Stimulated activated effector memory CD8-positive, alpha-beta T cell treated with anti-CD3 and anti-CD28 coated beads, Interleukin-12 subunit alpha, Interleukin-12 subunit beta, amount 100 ng/mL, for 72 hours (primary cell): ENCODE results near the gene GADD45B.
"Not testable (repeated sequence)": the region's sequence is repeated elsewhere in the genome, so short reads cannot be mapped to it uniquely, and the experiment has no call there.

Source experiments
- ATAC-seq: fragments of 150-1000 bp; cut with Tn5 transposase; 2 replicates; pipeline ENCODE4 v1.10.0; 2021
- DNase-seq, 2 donors: peaks; one replicate each; pipeline ENCODE4 v3.0.0; 2021 to 2022; ENCODE audit warnings: low spot score in 2 of 2
- H3K27ac Mint-ChIP-seq: one replicate; pipeline ENCODE4 v1.8.0; 2022; ENCODE audit warnings: mild to moderate bottlenecking, mixed read lengths
- H3K36me3 Mint-ChIP-seq: one replicate; pipeline ENCODE4 v1.8.0; 2022; ENCODE audit warnings: mild to moderate bottlenecking, mixed read lengths
- H3K4me1 Mint-ChIP-seq: one replicate; pipeline ENCODE4 v1.8.0; 2022; ENCODE audit warnings: mixed read lengths
- H3K4me3 Mint-ChIP-seq: one replicate; pipeline ENCODE4 v1.8.0; 2022; ENCODE audit warnings: mild to moderate bottlenecking, mixed read lengths
- H3K9me3 Mint-ChIP-seq: one replicate; pipeline ENCODE4 v1.8.0; 2022; ENCODE audit warnings: mixed read lengths

The GADD45B gene

GRCh38 chr19:2487090-2487489, 11.2 kb downstream of the GADD45B start:
- H3K4me3 Mint-ChIP-seq, result no peak overlapping the region
- no peak overlapping the region for H3K27ac Mint-ChIP-seq

DNA sequence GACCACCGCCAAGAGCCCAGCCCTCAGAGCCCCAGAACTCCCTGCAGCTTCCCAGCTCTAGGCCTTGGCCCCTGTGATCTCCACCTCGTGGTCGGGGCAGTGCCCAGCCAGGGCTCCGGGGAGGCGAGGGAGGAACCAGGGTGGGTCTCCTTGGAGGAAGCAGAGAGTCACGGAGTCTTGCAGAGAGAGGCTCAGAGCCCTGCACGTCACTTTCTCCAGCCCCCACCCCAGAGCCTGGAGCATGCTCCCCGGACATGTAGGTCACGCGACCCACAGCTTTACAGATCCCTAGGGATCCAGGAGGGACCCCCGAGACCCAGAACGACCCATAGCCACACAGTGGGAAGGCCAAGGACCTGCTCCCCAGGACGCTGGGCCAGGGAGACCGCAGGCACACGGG, 11.9 kb downstream of the GADD45B start:
- peaks cover 5% of the 10 kb centered on the region for H3K36me3 Mint-ChIP-seq
- ATAC-seq (no peak), DNase-seq (no peak)
- no peak overlapping the region for H3K4me3 Mint-ChIP-seq
- no peak overlapping the region for H3K27ac Mint-ChIP-seq
- H3K4me1 Mint-ChIP-seq, result peaks cover 17% of the 10 kb centered on the region
- H3K9me3 Mint-ChIP-seq, result peaks cover 5% of the 10 kb centered on the region

More at GRCh38 chr19:2487090-2487489, 11.2 kb downstream of the GADD45B start:
- Mint-ChIP-seq H3K9me3 (peaks cover 5% of the 10 kb centered on the region), H3K36me3 (peaks cover 5% of the 10 kb centered on the region), H3K4me1 (peaks cover 13% of the 10 kb centered on the region)
- ATAC-seq (no peak), DNase-seq (no peak)

DNA sequence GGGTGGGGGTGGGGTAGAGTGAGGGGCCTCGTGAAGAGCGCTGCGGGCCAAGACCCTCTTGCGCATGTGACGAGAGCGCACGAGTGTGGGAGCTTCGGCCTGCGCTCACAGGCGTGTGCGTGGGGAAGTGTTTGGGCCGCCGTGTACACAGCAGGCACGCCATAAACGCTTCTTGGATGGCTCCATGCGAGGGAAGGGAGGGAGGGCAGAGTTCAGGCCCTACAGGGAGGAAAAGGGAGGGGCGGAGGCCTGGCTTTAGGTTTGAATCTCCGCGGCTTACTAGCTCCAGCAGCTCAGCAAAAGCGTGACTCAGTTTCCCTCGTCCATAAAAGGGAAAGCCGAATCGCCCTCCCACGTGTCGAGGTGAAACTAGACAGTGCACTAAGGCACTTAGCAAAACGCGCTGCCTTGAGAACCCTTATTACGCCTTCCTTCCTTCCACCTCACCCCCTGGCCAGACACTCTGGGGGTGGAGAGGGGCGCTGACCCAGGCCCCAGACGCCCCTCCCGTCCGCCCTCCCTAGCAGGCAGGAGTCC, 12.5 kb downstream of the GADD45B start:
- Mint-ChIP-seq H3K36me3 (peaks cover 5% of the 10 kb centered on the region), H3K4me3 (peak overlapping the region; percentile 66), H3K4me1 (peaks cover 19% of the 10 kb centered on the region), H3K9me3 (peaks cover 5% of the 10 kb centered on the region), H3K27ac (no peak overlapping the region)
- ATAC-seq (peak; percentile 44), DNase-seq (no peak)

DNA sequence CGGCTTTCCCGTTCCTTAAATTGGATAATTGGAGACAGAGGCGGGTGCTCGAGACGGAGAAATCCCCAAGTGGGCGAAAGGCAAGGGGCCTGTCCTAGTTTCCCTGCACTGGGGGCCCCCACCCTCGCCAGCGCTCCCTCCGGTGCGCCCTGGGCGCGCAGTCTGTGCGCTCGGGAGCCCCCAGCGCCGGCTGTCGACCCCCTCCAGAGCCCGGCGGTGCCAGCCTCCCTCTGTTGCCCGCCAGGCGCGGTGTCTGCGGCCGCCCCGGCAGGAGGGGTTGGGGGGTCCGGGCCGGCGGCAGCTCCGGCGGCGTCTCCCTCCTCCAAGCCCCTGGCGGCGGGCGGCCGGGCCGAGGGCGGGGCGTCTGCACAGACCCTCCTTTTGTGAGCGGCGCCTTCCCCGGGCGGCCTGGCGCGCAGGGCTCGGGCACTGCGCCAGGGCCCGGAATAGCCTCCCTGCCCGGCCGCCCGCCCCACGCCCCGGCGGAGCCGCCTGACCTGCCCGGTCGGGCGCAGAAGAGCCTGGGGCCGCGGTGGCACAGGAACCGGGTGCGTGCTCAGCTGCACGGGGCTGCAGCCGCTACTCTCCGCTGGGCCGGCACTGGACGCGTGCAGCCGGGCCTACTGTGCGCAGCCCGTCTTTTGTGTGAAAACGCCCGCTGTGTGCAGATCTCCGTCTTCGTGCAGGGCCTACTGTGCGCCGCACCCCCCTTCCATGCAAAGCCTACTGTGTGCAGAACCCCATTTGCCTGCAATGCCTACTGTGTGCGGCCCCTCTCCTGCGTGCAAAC, 13.2 kb downstream of the GADD45B start:
- Mint-ChIP-seq H3K36me3 (peaks cover 5% of the 10 kb centered on the region), H3K4me3 (peak overlapping the region; percentile 66), H3K9me3 (no peaks in the 10 kb centered on the region), H3K27ac (no peak overlapping the region), H3K4me1 (peaks cover 25% of the 10 kb centered on the region)
- DNase-seq (no peak), ATAC-seq (peak; percentile 63)

DNA sequence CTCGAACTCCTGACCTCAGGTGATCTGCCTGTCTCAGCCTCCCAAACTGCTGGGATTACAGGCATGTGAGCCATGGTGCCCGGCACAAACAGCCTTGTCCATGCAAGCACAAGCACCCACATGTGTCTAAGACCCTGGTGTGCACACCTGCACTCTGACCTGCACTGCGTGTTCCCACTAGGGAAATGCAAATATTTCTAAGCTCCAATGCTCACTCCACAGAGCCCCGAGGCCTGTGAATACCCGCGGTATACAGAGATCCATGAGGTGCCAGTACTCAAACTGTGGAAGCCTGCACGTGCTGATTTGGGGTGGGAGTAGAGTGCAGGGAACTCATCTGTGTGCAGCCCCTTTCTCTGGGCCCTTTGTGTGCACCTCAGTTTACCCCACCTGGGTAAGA, 14.7 kb downstream of the GADD45B start:
- Mint-ChIP-seq H3K4me3 (no peak overlapping the region), H3K4me1 (peaks cover 24% of the 10 kb centered on the region), H3K36me3 (peaks cover 5% of the 10 kb centered on the region), H3K27ac (no peak overlapping the region), H3K9me3 (no peaks in the 10 kb centered on the region)
- DNase-seq (no peak), ATAC-seq (no peak)

- no peak overlapping the region for H3K4me3 Mint-ChIP-seq
- ATAC-seq (no peak), DNase-seq (no peak)
- H3K9me3 Mint-ChIP-seq, result no peaks in the 10 kb centered on the region
- H3K27ac Mint-ChIP-seq, result no peak overlapping the region
- H3K4me1 Mint-ChIP-seq, result peaks cover 30% of the 10 kb centered on the region
- peaks cover 5% of the 10 kb centered on the region for H3K36me3 Mint-ChIP-seq
Measured at GRCh38 chr19:2491130-2491801, 15.3 kb downstream of the GADD45B start.

DNA sequence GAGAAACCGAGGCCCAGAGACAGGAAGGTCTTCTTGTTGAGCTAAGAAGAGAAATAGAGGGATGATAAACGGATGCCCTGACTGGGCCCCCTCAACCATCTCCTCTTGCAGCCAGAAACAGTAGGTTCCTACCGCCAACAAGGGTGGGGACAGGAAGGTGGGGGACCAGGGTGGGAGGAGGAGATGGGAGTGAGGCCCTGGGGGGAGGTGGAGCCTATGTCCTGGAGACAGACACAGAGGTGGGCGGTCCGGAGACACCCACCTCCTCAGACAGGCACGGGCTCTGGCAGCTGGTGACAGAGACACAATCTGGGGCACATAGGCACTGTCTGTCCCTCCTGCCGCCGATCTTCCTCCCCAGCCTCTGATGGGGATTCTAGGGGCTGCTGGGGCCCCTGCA, 16.9 kb downstream of the GADD45B start:
- Mint-ChIP-seq H3K27ac (no peak overlapping the region), H3K36me3 (no peaks in the 10 kb centered on the region), H3K9me3 (no peaks in the 10 kb centered on the region), H3K4me1 (peaks cover 30% of the 10 kb centered on the region), H3K4me3 (no peak overlapping the region)
- DNase-seq (no peak), ATAC-seq (no peak)

DNA sequence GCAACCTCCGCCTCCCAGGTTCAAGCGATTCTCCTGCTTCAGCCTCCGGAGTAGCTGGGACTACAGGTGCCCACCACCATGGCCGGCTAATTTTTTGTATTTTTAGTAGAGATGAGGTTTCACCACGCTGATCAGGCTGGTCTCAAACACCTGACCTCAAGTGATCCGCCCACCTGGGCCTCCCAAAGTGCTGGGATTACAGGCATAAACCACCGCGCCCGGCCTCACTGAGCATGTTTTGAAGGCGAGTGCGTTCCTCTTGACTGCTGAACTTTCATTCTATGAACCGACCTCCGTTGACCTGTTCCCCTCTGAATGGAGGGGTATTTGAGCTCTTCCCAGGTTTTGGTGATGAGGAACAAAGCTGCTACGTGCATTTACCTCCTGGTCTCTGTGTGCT, 17.5 kb downstream of the GADD45B start:
- not testable (repeated sequence) for H3K9me3 Mint-ChIP-seq, H3K36me3 Mint-ChIP-seq, H3K27ac Mint-ChIP-seq, DNase-seq, ATAC-seq, H3K4me3 Mint-ChIP-seq
- peaks cover 30% of the 10 kb centered on the region for H3K4me1 Mint-ChIP-seq

DNA sequence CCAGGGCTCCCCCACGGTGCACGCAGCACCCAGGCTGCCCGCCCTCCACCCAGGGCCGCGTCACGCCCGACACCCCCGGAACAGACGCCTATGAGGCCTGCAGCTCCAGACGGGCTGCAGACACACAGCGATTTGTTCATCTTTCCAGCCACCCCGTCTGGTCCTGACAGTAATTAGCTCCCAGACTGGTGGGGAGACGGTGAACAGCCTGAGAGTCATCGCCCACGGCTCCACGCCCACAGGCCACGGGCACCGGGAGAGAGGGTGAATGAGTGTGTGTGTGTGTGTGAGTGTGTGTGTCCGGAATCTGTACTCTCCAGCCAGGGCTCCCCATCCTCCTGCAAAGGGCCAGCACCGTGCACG, 18.1 kb downstream of the GADD45B start:
- peaks cover 30% of the 10 kb centered on the region for H3K4me1 Mint-ChIP-seq
- H3K27ac Mint-ChIP-seq, result no peak overlapping the region
- ATAC-seq, result peak; percentile 11
- no peak for DNase-seq
- H3K9me3 Mint-ChIP-seq, result no peaks in the 10 kb centered on the region
- peak overlapping the region; percentile 62 for H3K4me3 Mint-ChIP-seq
- H3K36me3 Mint-ChIP-seq, result no peaks in the 10 kb centered on the region

- ATAC-seq, result peak; percentile 81
- peak in 1 of 2 donors; percentile 32 for DNase-seq
- peaks cover 27% of the 10 kb centered on the region for H3K4me1 Mint-ChIP-seq
Measured at GRCh38 chr19:2494447-2495129, 18.7 kb downstream of the GADD45B start.

GRCh38 chr19:2495130-2495641, 19.3 kb downstream of the GADD45B start:
- Mint-ChIP-seq H3K4me3 (peak overlapping the region; percentile 62), H3K9me3 (no peaks in the 10 kb centered on the region), H3K4me1 (peaks cover 23% of the 10 kb centered on the region), H3K27ac (no peak overlapping the region), H3K36me3 (no peaks in the 10 kb centered on the region)
- DNase-seq (no peak), ATAC-seq (peak; percentile 29)

More at GRCh38 chr19:2494447-2495129, 18.7 kb downstream of the GADD45B start:
- no peaks in the 10 kb centered on the region for H3K9me3 Mint-ChIP-seq
- peak overlapping the region; percentile 62 for H3K4me3 Mint-ChIP-seq
- no peaks in the 10 kb centered on the region for H3K36me3 Mint-ChIP-seq
- no peak overlapping the region for H3K27ac Mint-ChIP-seq

- Mint-ChIP-seq H3K27ac (no peak overlapping the region), H3K4me3 (peak overlapping the region; percentile 62), H3K4me1 (peaks cover 23% of the 10 kb centered on the region), H3K9me3 (no peaks in the 10 kb centered on the region), H3K36me3 (no peaks in the 10 kb centered on the region)
- no peak for ATAC-seq
- no peak for DNase-seq
Measured at GRCh38 chr19:2495651-2496316, 19.9 kb downstream of the GADD45B start.

- DNase-seq, result no peak
- Mint-ChIP-seq H3K27ac (no peak overlapping the region), H3K4me1 (peaks cover 23% of the 10 kb centered on the region), H3K36me3 (no peaks in the 10 kb centered on the region), H3K9me3 (no peaks in the 10 kb centered on the region), H3K4me3 (no peak overlapping the region)
- ATAC-seq, result no peak
Measured at GRCh38 chr19:2497186-2497585, 21.3 kb downstream of the GADD45B start.

- ATAC-seq, result no peak
- H3K27ac Mint-ChIP-seq, result no peak overlapping the region
Measured at GRCh38 chr19:2500156-2500555, 24.2 kb downstream of the GADD45B start.

DNA sequence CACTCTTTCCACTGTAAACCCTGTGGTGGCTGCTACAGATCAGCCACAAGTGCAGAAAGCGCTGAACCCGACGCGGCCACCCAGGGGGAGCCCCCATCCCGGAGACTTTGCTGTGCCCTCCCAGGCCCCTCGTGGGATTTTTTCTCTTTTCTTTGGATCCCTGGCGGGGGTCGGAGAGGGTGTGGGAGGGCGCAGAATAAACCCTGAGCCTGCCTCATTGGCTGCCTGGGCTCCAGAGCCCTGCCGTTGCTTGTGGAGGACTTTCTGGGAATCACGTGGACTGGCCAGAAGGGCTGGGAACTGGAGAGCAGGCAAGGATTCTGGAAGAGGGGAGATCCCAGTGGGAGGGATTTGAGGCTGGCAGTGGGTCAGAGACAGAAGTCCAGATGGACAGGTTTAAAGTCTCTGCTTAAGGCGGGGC, 24.9 kb downstream of the GADD45B start:
- Mint-ChIP-seq H3K4me1 (peaks cover 17% of the 10 kb centered on the region), H3K9me3 (no peaks in the 10 kb centered on the region), H3K36me3 (no peaks in the 10 kb centered on the region), H3K27ac (no peak overlapping the region), H3K4me3 (no peak overlapping the region)
- DNase-seq, result no peak
- no peak for ATAC-seq

More at GRCh38 chr19:2500156-2500555, 24.2 kb downstream of the GADD45B start:
- no peak overlapping the region for H3K4me3 Mint-ChIP-seq
- no peaks in the 10 kb centered on the region for H3K36me3 Mint-ChIP-seq
- peaks cover 19% of the 10 kb centered on the region for H3K4me1 Mint-ChIP-seq
- no peaks in the 10 kb centered on the region for H3K9me3 Mint-ChIP-seq
- DNase-seq, result no peak
